Lower lobe of right lung (tissue), 2 donors: ENCODE measurements around the gene LHFPL3. TPM values are rescaled to one million over a fixed set of nuclear protein-coding genes. Genes with fewer than 3 reads are reported as not detected.

Experiments
- ATAC-seq, 2 donors: fragments of 200-7000 bp; cut with Tn5 transposase; one replicate each; pipeline ENCODE4 v1.9.1; 2020 to 2022; ENCODE audit warnings: mild to moderate bottlenecking in 2 of 2, moderate library complexity in 2 of 2
- DNase-seq: peaks from one replicate; pipeline ENCODE4 v3.0.0-alpha.2; 2020
- H3K27ac ChIP-seq: fragments of 200-600 bp; one replicate; pipeline ENCODE4 v1.8.0; 2022
- H3K27me3 ChIP-seq: fragments of 200-600 bp; one replicate; pipeline ENCODE4 v1.8.0; 2022; ENCODE audit warnings: low read depth
- H3K36me3 ChIP-seq: fragments of 200-600 bp; one replicate; pipeline ENCODE4 v1.8.0; 2022; ENCODE audit warnings: mild to moderate bottlenecking
- H3K4me1 ChIP-seq: fragments of 200-600 bp; one replicate; pipeline ENCODE4 v1.8.0; 2022
- H3K4me3 ChIP-seq: fragments of 200-600 bp; one replicate; pipeline ENCODE4 v1.8.0; 2022; ENCODE audit warnings: mild to moderate bottlenecking
- H3K9me3 ChIP-seq: fragments of 200-600 bp; one replicate; pipeline ENCODE4 v1.8.0; 2022
- intact Hi-C: fragments of 100-400 bp; cut with DNase I; formaldehyde crosslinking; loops from one replicate; pipeline ENCODE4 v1.11.0; 2022
- total RNA-seq: library from RNA; stranded (reverse); fragmentation: NEBNext Ultra II Directional; extraction: Animal tissue kit (Norgen Biotek cat#: 25700); gene quantifications from one replicate; pipeline ENCODE4 v1.2.1, GENCODE V29; 2021
- TF ChIP-seq, protein P1 (sequence below): fragments of 200-600 bp; IDR thresholded peaks from one replicate; pipeline ENCODE4 v1.8.0; 2022; ENCODE audit warnings: antibody characterized with exemption, mild to moderate bottlenecking
- donor health status: DM: no; HTN: yes; CAD: no; lungs with severe emphysema.

Gene LHFPL3
- total RNA-seq, 1 donor from 2014 or later, result not detected

DNA sequence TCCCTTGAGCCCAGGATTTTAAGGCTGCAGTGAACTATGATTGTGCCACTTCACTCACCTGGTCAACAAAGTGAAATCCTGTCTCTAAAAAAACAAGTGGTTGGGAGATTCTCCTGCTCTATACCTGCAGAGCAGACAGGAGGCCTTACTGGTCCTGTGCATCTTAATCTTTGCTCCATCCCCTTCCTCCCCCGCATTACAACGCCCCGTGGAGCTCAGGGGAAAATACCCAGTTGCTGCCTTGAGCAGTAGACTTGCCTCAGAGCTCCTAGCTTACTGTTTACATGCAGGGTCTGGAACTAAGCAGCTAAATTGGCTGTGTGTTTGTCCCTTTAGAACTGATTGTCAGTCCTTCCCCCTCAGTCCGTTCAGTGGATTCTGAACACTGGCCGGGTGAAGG lies 561.8 kb downstream of the LHFPL3 start:
- H3K4me1 ChIP-seq, result peaks cover 2% of the 10 kb centered on the region
- no peak overlapping the region for H3K4me3 ChIP-seq
- ATAC-seq (no peak), DNase-seq (no peak)
- intact Hi-C loops, result no loop called here
- TF ChIP-seq, protein P1, sequence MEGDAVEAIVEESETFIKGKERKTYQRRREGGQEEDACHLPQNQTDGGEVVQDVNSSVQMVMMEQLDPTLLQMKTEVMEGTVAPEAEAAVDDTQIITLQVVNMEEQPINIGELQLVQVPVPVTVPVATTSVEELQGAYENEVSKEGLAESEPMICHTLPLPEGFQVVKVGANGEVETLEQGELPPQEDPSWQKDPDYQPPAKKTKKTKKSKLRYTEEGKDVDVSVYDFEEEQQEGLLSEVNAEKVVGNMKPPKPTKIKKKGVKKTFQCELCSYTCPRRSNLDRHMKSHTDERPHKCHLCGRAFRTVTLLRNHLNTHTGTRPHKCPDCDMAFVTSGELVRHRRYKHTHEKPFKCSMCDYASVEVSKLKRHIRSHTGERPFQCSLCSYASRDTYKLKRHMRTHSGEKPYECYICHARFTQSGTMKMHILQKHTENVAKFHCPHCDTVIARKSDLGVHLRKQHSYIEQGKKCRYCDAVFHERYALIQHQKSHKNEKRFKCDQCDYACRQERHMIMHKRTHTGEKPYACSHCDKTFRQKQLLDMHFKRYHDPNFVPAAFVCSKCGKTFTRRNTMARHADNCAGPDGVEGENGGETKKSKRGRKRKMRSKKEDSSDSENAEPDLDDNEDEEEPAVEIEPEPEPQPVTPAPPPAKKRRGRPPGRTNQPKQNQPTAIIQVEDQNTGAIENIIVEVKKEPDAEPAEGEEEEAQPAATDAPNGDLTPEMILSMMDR, result no peak
- H3K27me3 ChIP-seq, result no peaks in the 10 kb centered on the region
- no peaks in the 10 kb centered on the region for H3K36me3 ChIP-seq
- H3K27ac ChIP-seq, result no peak overlapping the region
- H3K9me3 ChIP-seq, result no peaks in the 10 kb centered on the region

DNA sequence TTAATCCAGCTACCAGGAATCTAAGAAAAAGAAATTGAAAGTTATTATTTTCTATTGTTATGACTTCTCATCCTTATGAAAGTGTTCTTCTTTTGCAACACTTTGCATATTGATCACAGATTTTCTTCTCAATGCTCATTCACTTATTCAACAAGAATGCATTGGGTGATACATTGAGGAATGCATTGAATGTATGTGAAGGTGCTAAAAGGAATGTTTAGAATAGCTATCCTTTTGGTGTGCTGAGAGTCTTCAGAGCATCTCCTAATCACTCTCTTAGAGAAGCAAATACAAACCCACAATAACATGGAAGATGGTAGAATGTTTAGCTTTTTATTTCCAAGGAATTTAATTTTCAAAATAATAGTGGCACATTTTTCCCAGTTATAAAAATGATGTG lies 563.5 kb downstream of the LHFPL3 start:
- TF ChIP-seq, protein P1, result no peak
- intact Hi-C loops, result no loop called here
- Histone ChIP-seq H3K27ac (no peak overlapping the region), H3K27me3 (no peaks in the 10 kb centered on the region), H3K36me3 (no peaks in the 10 kb centered on the region), H3K9me3 (no peaks in the 10 kb centered on the region), H3K4me1 (peaks cover 4% of the 10 kb centered on the region), H3K4me3 (no peak overlapping the region)
- DNase-seq (no peak), ATAC-seq (no peak)

DNA sequence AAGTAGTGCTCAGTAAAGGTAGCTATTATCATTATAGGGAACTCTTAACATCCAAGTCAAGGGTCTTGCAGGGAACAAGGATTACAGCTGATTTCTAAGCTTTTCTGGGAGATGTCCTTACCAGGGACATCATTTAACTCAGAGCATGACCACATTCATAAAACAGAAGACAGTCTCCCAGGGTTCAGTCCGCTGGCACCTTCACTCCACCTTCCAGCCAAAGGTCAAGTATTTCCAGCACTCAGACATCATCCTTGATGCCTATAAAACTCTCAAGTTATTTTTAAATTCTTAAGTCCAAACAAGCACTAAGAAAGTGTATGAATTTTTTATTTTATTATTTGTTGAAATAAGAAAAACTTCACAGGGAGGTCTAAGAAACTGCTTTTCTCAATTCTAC lies 565.9 kb downstream of the LHFPL3 start:
- H3K27ac ChIP-seq, result no peak overlapping the region
- H3K4me3 ChIP-seq, result no peak overlapping the region
- intact Hi-C loops, result no loop called here
- no peaks in the 10 kb centered on the region for H3K27me3 ChIP-seq
- peaks cover 4% of the 10 kb centered on the region for H3K4me1 ChIP-seq
- ATAC-seq (no peak), DNase-seq (no peak)
- TF ChIP-seq, protein P1, result no peak
- H3K36me3 ChIP-seq, result no peaks in the 10 kb centered on the region
- H3K9me3 ChIP-seq, result no peaks in the 10 kb centered on the region

DNA sequence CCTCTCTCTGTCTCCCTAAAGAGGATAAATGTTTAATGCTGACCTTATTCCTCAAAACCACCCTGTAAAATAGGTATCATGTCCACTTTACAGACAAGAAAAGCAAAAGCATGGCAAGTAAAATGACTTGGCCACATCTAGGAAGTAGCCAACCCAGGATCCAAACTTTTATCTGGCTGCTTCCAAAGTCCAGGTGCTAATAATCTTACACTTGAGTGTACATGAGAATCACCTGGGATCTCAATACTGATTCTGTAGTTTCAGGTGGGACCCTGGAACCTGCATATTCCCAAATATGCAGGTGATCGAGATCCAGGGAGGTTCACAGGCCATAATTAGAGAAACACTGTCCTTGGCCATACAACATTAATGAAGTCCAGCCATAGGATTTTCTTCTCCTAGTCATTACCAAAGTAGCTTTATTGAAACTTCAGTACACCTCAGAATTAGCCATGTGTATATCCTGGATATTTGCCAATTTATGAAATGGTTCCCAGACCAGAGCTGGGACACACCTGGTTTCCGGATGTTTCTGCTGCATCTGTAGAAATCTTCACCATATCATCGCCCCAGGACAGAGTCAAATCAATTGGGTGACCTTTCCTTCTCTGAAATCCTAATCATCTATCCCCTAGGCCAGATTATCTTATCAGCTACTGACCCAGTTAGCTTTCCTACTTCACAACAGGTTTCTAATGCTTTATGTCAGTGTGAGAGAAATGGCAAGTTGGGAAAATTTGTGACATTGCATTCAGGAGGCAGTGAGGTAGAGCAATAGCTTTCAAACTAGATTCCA lies 566.5 kb downstream of the LHFPL3 start:
- TF ChIP-seq, protein P1, result no peak
- Histone ChIP-seq H3K27me3 (no peaks in the 10 kb centered on the region), H3K36me3 (no peaks in the 10 kb centered on the region), H3K9me3 (no peaks in the 10 kb centered on the region), H3K27ac (no peak overlapping the region), H3K4me3 (no peak overlapping the region), H3K4me1 (peaks cover 4% of the 10 kb centered on the region)
- intact Hi-C loops, result no loop called here
- no peak for ATAC-seq
- DNase-seq, result no peak

DNA sequence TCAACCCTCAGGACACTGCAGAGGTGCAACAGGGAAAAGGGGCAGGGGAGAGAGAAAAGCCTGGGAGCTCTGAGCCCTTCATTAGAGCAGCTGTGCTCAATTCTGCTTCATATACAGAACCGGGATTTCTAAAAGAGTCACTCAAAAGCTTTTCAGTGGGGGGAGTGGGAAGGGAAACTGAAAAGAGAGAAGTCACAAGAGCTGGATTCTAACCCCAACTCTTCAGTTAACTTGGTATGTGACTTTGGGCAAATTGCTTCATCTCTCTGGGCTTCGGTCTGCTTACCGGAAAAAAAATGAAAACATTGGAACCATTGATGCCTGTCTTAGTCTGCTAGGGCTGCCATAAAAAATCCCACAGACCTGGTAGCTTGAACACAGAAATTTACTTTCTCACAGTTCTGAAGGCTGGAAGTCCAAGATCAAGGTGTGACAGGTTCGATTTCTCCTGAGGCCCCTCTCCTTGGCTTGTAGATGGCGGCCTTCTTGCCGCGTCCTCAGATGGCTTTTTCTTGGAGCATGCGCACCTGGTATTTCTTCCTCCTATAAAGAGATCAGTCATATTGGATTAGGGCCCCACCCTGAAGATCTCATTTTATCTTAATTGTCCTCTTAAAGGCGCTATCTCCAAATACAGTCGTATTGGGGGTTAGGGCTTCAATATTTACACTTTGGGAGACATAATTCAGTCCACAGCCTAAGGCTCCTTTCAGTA lies 567.3 kb downstream of the LHFPL3 start:
- no peaks in the 10 kb centered on the region for H3K27me3 ChIP-seq
- H3K4me3 ChIP-seq, result no peak overlapping the region
- H3K9me3 ChIP-seq, result no peaks in the 10 kb centered on the region
- peak in 1 of 2 donors; percentile 48 for ATAC-seq
- no peak for DNase-seq
- H3K36me3 ChIP-seq, result no peaks in the 10 kb centered on the region
- TF ChIP-seq, protein P1, result no peak
- intact Hi-C loops, result no loop called here
- peaks cover 4% of the 10 kb centered on the region for H3K4me1 ChIP-seq
- no peak overlapping the region for H3K27ac ChIP-seq
